Right atrium auricular region (tissue), 2 donors: ENCODE results near the gene LDAF1. TPM values are rescaled to one million over a fixed set of nuclear protein-coding genes. Genes with fewer than 3 reads are reported as not detected.
"Not testable (repeated sequence)": the region's sequence is repeated elsewhere in the genome, so short reads cannot be mapped to it uniquely, and the experiment has no call there.

Source experiments
- DNase-seq: peaks from one replicate; pipeline ENCODE4 v3.0.0-alpha.2; 2019; ENCODE audit warnings: low spot score
- H3K27ac ChIP-seq, 2 donors: fragments of 200-600 bp; sonication (generic); 1 replicate in 1 of 2; 2 replicates in 1 of 2; pipeline ENCODE4 v1.5.1; 2016 to 2019
- H3K27me3 ChIP-seq, 2 donors: fragments of 200-600 bp; sonication (generic); one replicate each; pipeline versions ENCODE4 v1.5.1 to v1.6.0; 2017 to 2019
- H3K36me3 ChIP-seq: fragments of 200-600 bp; sonication (generic); one replicate; pipeline ENCODE4 v1.5.1; 2016
- H3K4me1 ChIP-seq, 2 donors: fragments of 200-600 bp; sonication (generic); one replicate each; pipeline versions ENCODE4 v1.5.1 to v1.6.0; 2017 to 2019
- H3K4me3 ChIP-seq, 2 donors: fragments of 200-600 bp; sonication (generic); 1 replicate in 1 of 2; 2 replicates in 1 of 2; pipeline ENCODE4 v1.5.1; 2017 to 2019; ENCODE audit warnings: mild to moderate bottlenecking in 1 of 2, moderate library complexity in 1 of 2
- H3K9me3 ChIP-seq, 2 donors: fragments of 200-600 bp; sonication (generic); one replicate each; pipeline ENCODE4 v1.5.1; 2019
- CTCF ChIP-seq, 2 donors: fragments of 200-600 bp; sonication (generic); IDR thresholded peaks; one replicate each; pipeline ENCODE4 v1.5.1; 2019; ENCODE audit warnings: antibody characterized with exemption in 2 of 2
- total RNA-seq, 2 donors: library from RNA; depleted of rRNA; stranded (reverse); fragments of >200 nt; gene quantifications; one replicate each; pipeline ENCODE4 v1.1.0, GENCODE V29; 2016

The LDAF1 gene
- total RNA-seq, 2 donors from 2014 or later = 81.8 to 110 TPM

GRCh38 chr16:21190013-21190412, 31.5 kb downstream of the LDAF1 start:
- no peak for TF ChIP-seq CTCF (IDR thresholded peaks at IDR 0.05)
- Histone ChIP-seq H3K36me3 (no peaks in the 10 kb centered on the region), H3K4me3 (no peak overlapping the region), H3K4me1 (peaks cover 0 to 6% of the 10 kb centered on the region in 2 donors), H3K9me3 (no peaks in the 10 kb centered on the region), H3K27ac (no peak overlapping the region), H3K27me3 (no peaks in the 10 kb centered on the region)
- DNase-seq = no peak

GRCh38 chr16:21190599-21190998, 32.1 kb downstream of the LDAF1 start:
- no peak for TF ChIP-seq CTCF (IDR thresholded peaks at IDR 0.05)
- Histone ChIP-seq H3K36me3 (no peaks in the 10 kb centered on the region), H3K4me3 (no peak overlapping the region), H3K27me3 (no peaks in the 10 kb centered on the region), H3K9me3 (no peaks in the 10 kb centered on the region), H3K27ac (no peak overlapping the region), H3K4me1 (peaks cover 0 to 6% of the 10 kb centered on the region in 2 donors)
- no peak for DNase-seq

- Histone ChIP-seq H3K36me3 (no peaks in the 10 kb centered on the region), H3K4me1 (peaks cover 0 to 6% of the 10 kb centered on the region in 2 donors), H3K27me3 (no peaks in the 10 kb centered on the region), H3K9me3 (no peaks in the 10 kb centered on the region), H3K4me3 (no peak overlapping the region), H3K27ac (no peak overlapping the region)
- no peak for DNase-seq
- no peak for TF ChIP-seq CTCF (IDR thresholded peaks at IDR 0.05)
Observed at GRCh38 chr16:21192991-21193390, 34.5 kb downstream of the LDAF1 start.

- no peak for TF ChIP-seq CTCF (IDR thresholded peaks at IDR 0.05)
- Histone ChIP-seq H3K9me3 (no peaks in the 10 kb centered on the region), H3K36me3 (no peaks in the 10 kb centered on the region), H3K27ac (no peak overlapping the region), H3K27me3 (no peaks in the 10 kb centered on the region), H3K4me3 (no peak overlapping the region), H3K4me1 (no peaks in the 10 kb centered on the region)
- no peak for DNase-seq
Observed at GRCh38 chr16:21194771-21195301, 36.4 kb downstream of the LDAF1 start.

GRCh38 chr16:21195330-21195729, 36.9 kb downstream of the LDAF1 start:
- H3K4me1 ChIP-seq, H3K9me3 ChIP-seq, H3K27ac ChIP-seq, H3K36me3 ChIP-seq, DNase-seq, H3K4me3 ChIP-seq, H3K27me3 ChIP-seq: not testable (repeated sequence)

- Histone ChIP-seq H3K36me3 (no peaks in the 10 kb centered on the region), H3K27me3 (no peaks in the 10 kb centered on the region), H3K9me3 (no peaks in the 10 kb centered on the region), H3K4me3 (no peak overlapping the region), H3K27ac (no peak overlapping the region), H3K4me1 (no peaks in the 10 kb centered on the region)
- no peak for DNase-seq
- no peak for TF ChIP-seq CTCF (IDR thresholded peaks at IDR 0.05)
Observed at GRCh38 chr16:21197112-21197511, 38.6 kb downstream of the LDAF1 start.
